Kidney (tissue), 14 donors: ENCODE data around the gene SMAD7. TPM values are rescaled to one million over a fixed set of nuclear protein-coding genes. Genes with fewer than 3 reads are reported as not detected.

ENCODE experiments used
- DNase-seq, 5 donors: peaks; one replicate each; pipeline ENCODE4 v3.0.0-alpha.2; 2013 to 2020
- FAIRE-seq: peaks from 2 replicates; lab custom pipeline; 2012; peaks lifted over from hg19 to GRCh38; lab: Jason Lieb, UNC
- H3K27ac ChIP-seq, 2 donors: one replicate each; pipeline ENCODE4 v1.7.0; 2013; ENCODE audit warnings: low read depth in 2 of 2, low read length in 2 of 2, inconsistent platforms in 1 of 2
- H3K27me3 ChIP-seq: one replicate; pipeline ENCODE4 v1.7.1; 2013; ENCODE audit warnings: low read length, inconsistent platforms; ENCODE audit not compliant: control insufficient read depth, insufficient read depth
- H3K36me3 ChIP-seq, 3 donors: one replicate each; pipeline versions ENCODE4 v1.7.0 to v1.7.1; 2013; ENCODE audit warnings: low read length in 3 of 3, control low read depth in 1 of 3, inconsistent platforms in 1 of 3; ENCODE audit not compliant: insufficient read depth in 3 of 3, control insufficient read depth in 2 of 3
- H3K4me1 ChIP-seq, 3 donors: one replicate each; pipeline versions ENCODE4 v1.7.0 to v1.7.1; 2013; ENCODE audit warnings: low read length in 3 of 3, inconsistent platforms in 1 of 3, low read depth in 1 of 3; ENCODE audit not compliant: control insufficient read depth in 2 of 3, insufficient read depth in 2 of 3
- H3K4me3 ChIP-seq, 3 donors: one replicate each; pipeline versions ENCODE4 v1.7.0 to v1.8.1; 2013; ENCODE audit warnings: low read length in 3 of 3, control low read depth in 1 of 3, inconsistent platforms in 1 of 3
- H3K9ac ChIP-seq, 3 donors: one replicate each; pipeline versions ENCODE4 v1.7.0 to v1.7.1; 2013; ENCODE audit warnings: low read length in 3 of 3, control low read depth in 1 of 3, inconsistent platforms in 1 of 3
- H3K9me3 ChIP-seq, 3 donors: one replicate each; pipeline versions ENCODE4 v1.7.0 to v1.7.1; 2013; ENCODE audit warnings: low read length in 3 of 3, control low read depth in 1 of 3, inconsistent platforms in 1 of 3; ENCODE audit not compliant: control insufficient read depth in 2 of 3, insufficient read depth in 1 of 3
- intact Hi-C: fragments of 100-400 bp; cut with DNase I; formaldehyde crosslinking; loops from one replicate; pipeline ENCODE4 v1.11.1; 2022
- polyA plus RNA-seq: library from polyadenylated mRNA; stranded (reverse); fragments of 350-450 nt; fragmentation: Illumina TruSeq; extraction: RNeasy Lipid Tissue Mini Kit (QIAGEN cat#74804); gene quantifications from one replicate; pipeline ENCODE4 v1.2.3, GENCODE V29; 2014; ENCODE audit warnings: low read depth, low replicate concordance; ENCODE audit not compliant: insufficient read depth
- total RNA-seq: library from RNA; stranded (reverse); fragmentation: NEBNext Ultra II Directional; extraction: Animal tissue kit (Norgen Biotek cat#: 25700); gene quantifications from one replicate; pipeline ENCODE4 v1.2.1, GENCODE V29; 2021
- TF ChIP-seq, protein P1 (sequence below): IDR thresholded peaks from 3 replicates; pipeline ENCODE4 v1.5.1; 2012; ENCODE audit warnings: mild to moderate bottlenecking, moderate library complexity, borderline replicate concordance; ENCODE audit not compliant: insufficient read depth; ENCODE audit errors: extremely low read depth
- donor health status: control.
- donor health status: control.
- donor health status: control.
- donor health status: control.
- donor health status: control.
- donor health status: DM: yes; HTN: yes; CAD: no.
- donor health status: Normal renal cell carcinoma (clear cell type).

The SMAD7 gene
- total and polyA plus RNA-seq, 2 donors from 2014 or later = 17.3 to 32.6 TPM

GRCh38 chr18:48927286-48928080, 23.3 kb downstream of the SMAD7 start:
- Histone ChIP-seq H3K4me1 (peaks cover 34 to 88% (median 82%) of the 10 kb centered on the region in 3 donors), H3K27me3 (no peaks in the 10 kb centered on the region), H3K9me3 (no peaks in the 10 kb centered on the region), H3K9ac (peak overlapping the region in 1 of 3 donors; percentile 20), H3K4me3 (no peak overlapping the region), H3K27ac (peak overlapping the region; percentile 45 to 58), H3K36me3 (no peaks in the 10 kb centered on the region)
- intact Hi-C loops = no loop called here
- TF ChIP-seq, protein P1, sequence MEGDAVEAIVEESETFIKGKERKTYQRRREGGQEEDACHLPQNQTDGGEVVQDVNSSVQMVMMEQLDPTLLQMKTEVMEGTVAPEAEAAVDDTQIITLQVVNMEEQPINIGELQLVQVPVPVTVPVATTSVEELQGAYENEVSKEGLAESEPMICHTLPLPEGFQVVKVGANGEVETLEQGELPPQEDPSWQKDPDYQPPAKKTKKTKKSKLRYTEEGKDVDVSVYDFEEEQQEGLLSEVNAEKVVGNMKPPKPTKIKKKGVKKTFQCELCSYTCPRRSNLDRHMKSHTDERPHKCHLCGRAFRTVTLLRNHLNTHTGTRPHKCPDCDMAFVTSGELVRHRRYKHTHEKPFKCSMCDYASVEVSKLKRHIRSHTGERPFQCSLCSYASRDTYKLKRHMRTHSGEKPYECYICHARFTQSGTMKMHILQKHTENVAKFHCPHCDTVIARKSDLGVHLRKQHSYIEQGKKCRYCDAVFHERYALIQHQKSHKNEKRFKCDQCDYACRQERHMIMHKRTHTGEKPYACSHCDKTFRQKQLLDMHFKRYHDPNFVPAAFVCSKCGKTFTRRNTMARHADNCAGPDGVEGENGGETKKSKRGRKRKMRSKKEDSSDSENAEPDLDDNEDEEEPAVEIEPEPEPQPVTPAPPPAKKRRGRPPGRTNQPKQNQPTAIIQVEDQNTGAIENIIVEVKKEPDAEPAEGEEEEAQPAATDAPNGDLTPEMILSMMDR = no peak
- DNase-seq (peak in 3 of 5 donors; percentile 1 to 41 (median 5)), FAIRE-seq (no peak)

DNA sequence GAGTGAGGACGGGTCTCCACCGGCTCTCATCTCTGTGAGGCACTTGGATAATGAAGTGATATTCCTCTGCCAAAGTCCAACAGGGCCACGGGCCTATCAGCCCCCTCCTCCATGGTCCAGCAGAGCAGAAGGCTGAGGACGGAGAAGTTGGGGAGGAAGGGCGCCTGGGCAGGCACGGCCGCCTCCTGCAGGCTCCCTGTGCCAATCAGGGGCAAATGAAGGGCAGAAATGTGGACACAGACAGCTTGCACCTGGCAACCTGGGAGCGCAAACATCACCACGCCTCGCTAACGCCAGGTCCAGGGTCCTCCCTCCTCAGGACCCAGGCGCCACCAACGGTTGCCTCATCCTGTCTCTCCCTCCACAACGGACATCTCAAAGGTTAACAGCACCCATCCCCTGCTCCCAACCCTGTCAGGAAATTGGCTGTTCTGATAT, 24.3 kb downstream of the SMAD7 start:
- H3K4me3 ChIP-seq = no peak overlapping the region
- H3K27ac ChIP-seq = peak overlapping the region; percentile 26 to 58
- no peak for FAIRE-seq

DNA sequence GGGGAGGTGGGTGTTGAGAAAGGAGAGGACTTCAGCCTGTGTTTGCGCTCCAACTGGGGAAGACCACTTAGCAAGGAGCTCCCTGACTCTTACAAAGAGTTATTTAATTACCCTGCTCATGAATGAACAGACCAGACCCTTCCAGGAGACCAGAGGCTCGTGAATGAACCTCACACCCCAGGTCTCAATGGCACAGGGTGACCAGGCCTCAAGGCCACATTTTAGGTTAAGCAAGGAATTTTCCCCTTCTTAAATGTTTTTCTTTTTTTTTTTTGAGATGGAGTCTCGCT, 25.3 kb downstream of the SMAD7 start:
- TF ChIP-seq, protein P1 = no peak
- Histone ChIP-seq H3K9me3 (no peaks in the 10 kb centered on the region), H3K9ac (peak overlapping the region in 1 of 3 donors; percentile 46), H3K4me3 (no peak overlapping the region), H3K27ac (peak overlapping the region in 1 of 2 donors; percentile 37), H3K36me3 (peaks cover 0 to 12% (median 5%) of the 10 kb centered on the region in 3 donors), H3K4me1 (peaks cover 25 to 77% (median 74%) of the 10 kb centered on the region in 3 donors), H3K27me3 (no peaks in the 10 kb centered on the region)
- intact Hi-C loops = no loop called here
- FAIRE-seq (no peak), DNase-seq (peak in 3 of 5 donors; percentile 3 to 61 (median 40))

More for the DNA sequence above, 24.3 kb downstream of the SMAD7 start:
- DNase-seq = peak in 3 of 5 donors; percentile 43 to 62 (median 54)
- H3K36me3 ChIP-seq = peaks cover 0 to 2% (median 1%) of the 10 kb centered on the region in 3 donors
- intact Hi-C loops = no loop called here
- peak overlapping the region in 1 of 3 donors; percentile 56 for H3K9ac ChIP-seq
- no peaks in the 10 kb centered on the region for H3K27me3 ChIP-seq
- H3K9me3 ChIP-seq = no peaks in the 10 kb centered on the region
- peaks cover 32 to 84% (median 82%) of the 10 kb centered on the region in 3 donors for H3K4me1 ChIP-seq
- TF ChIP-seq, protein P1 = peak; percentile 3
